ENCODE measurements around the gene RBM22. TPM values are rescaled to one million over a fixed set of nuclear protein-coding genes. Genes with fewer than 3 reads are reported as not detected.
"Not testable (repeated sequence)": the region's sequence is repeated elsewhere in the genome, so short reads cannot be mapped to it uniquely, and the experiment has no call there.

RBM22 gene
- total RNA-seq (100 to 1,000 TPM in 1 of 2 donors, 10 to 100 TPM in 1; 96.0 to 105 TPM), total RNA-seq (133 to 174 reads per million in 2 donors)

- Mint-ChIP-seq H3K27ac (no peak within 1 kb of the TSS), H3K4me1 (peaks cover 10% of the 10 kb centered on the region), H3K36me3 (ENCODE audit: low read depth) (no peaks in the 10 kb centered on the region), H3K27me3 (no peaks in the 10 kb centered on the region), H3K4me3 (no peak within 1 kb of the TSS)
- no peaks in the 10 kb centered on the region for H3K9me3 ChIP-seq (ENCODE audit: control insufficient read depth, low read length, poor library complexity, severe bottlenecking)
- DNase-seq, result peak; percentile 82 to 85 (median 84)
- peak; percentile 95 for ATAC-seq
Observed at GRCh38 chr5:150700594-150701377, at the start of gene RBM22. RBM22 (minus strand) TSS chr5:150701062; CDS start chr5:150700985, 77 bp downstream.

DNA sequence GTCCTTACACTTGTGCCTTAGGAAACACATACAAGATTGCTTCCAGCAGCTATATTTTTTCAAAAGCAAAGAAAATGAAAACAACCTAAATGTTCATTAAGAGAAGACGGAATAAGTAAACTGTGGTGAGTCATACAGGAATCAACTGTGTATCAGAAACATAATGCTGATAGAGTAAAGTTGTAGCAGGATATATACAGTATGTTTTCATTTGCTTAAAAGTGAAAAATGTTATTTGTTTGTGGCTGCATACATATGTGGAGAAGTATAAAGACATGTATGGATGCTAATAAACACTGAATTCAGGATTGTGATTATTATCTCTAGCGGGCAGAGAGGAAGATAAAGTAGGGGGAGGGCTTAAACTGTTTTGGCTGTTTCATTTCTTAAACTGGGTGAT is 49.6 kb upstream of the RBM22 start:
- Mint-ChIP-seq H3K4me3 (no peak overlapping the region), H3K27ac (peak overlapping the region; percentile 83), H3K4me1 (peaks cover 19% of the 10 kb centered on the region), H3K36me3 (ENCODE audit: low read depth) (peaks cover 5% of the 10 kb centered on the region), H3K27me3 (no peaks in the 10 kb centered on the region)
- no peak for ATAC-seq
- H3K9me3 ChIP-seq (ENCODE audit: control insufficient read depth, low read length, poor library complexity, severe bottlenecking), result no peaks in the 10 kb centered on the region
- no peak for DNase-seq

DNA sequence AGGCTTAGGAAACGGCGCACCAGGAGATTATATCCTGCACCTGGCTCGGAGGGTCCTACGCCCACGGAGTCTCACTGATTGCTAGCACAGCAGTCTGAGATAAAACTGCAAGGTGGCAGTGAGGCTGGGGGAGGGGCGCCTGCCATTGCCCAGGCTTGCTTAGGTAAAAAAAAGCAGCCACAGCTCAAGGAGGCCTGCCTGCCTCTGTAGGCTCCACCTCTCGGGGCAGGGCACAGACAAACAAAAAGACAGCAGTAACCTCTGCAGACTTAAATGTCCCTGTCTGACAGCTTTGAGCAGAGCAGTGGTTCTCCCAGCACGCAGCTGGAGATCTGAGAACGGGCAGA is 42.3 kb upstream of the RBM22 start:
- H3K27ac Mint-ChIP-seq, result peak overlapping the region; percentile 62
- DNase-seq; H3K9me3 ChIP-seq (ENCODE audit: control insufficient read depth, low read length, poor library complexity, severe bottlenecking); H3K27me3 Mint-ChIP-seq; ATAC-seq; H3K4me3 Mint-ChIP-seq: not testable (repeated sequence)
- peaks cover 16% of the 10 kb centered on the region for H3K36me3 Mint-ChIP-seq (ENCODE audit: low read depth)
- H3K4me1 Mint-ChIP-seq, result peaks cover 43% of the 10 kb centered on the region

DNA sequence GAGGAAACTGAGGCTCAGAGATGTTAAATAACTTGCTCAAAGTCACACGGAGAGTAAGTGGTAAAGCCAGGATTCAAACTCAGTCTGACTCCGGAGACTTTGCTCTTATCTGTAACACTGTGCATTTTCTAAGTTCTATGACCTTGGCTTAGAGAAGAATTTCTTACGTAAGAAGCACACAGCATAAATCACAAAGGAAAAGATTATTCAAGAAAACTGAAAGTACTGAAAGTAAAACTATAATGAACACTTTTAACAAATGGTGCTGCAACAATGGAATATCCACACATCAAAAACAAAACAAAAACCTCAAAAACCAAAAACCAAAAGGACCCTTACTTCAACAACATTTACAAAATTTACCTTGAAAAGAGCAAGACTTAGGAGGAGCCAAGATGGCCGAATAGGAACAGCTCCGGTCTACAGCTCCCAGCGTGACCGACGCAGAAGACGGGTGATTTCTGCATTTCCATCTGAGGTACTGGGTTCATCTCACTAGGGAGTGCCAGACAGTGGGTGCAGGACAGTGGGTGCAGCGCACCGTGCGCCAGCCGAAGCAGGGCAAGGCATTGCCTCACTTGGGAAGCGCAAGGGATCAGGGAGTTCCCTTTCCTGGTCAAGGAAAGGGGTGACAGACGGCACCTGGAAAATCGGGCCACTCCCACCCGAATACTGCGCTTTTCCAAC is 41.7 kb upstream of the RBM22 start:
- not testable (repeated sequence) for DNase-seq; H3K9me3 ChIP-seq (ENCODE audit: control insufficient read depth, low read length, poor library complexity, severe bottlenecking); H3K27me3 Mint-ChIP-seq; ATAC-seq
- H3K36me3 Mint-ChIP-seq (ENCODE audit: low read depth), result peaks cover 18% of the 10 kb centered on the region
- peak overlapping the region; percentile 62 for H3K27ac Mint-ChIP-seq
- peaks cover 48% of the 10 kb centered on the region for H3K4me1 Mint-ChIP-seq
- peak overlapping the region; percentile 58 for H3K4me3 Mint-ChIP-seq

- no peak overlapping the region for H3K4me3 Mint-ChIP-seq
- H3K4me1 Mint-ChIP-seq, result peaks cover 56% of the 10 kb centered on the region
- no peaks in the 10 kb centered on the region for H3K27me3 Mint-ChIP-seq
- no peak overlapping the region for H3K27ac Mint-ChIP-seq
- DNase-seq (no peak), ATAC-seq (no peak)
- peaks cover 24% of the 10 kb centered on the region for H3K36me3 Mint-ChIP-seq (ENCODE audit: low read depth)
- no peaks in the 10 kb centered on the region for H3K9me3 ChIP-seq (ENCODE audit: control insufficient read depth, low read length, poor library complexity, severe bottlenecking)
Observed at GRCh38 chr5:150740992-150741391, 40.1 kb upstream of the RBM22 start.

GRCh38 chr5:150738862-150739261 is 38.0 kb upstream of the RBM22 start:
- Mint-ChIP-seq H3K4me3 (no peak overlapping the region), H3K4me1 (peaks cover 56% of the 10 kb centered on the region), H3K27me3 (no peaks in the 10 kb centered on the region), H3K36me3 (ENCODE audit: low read depth) (peaks cover 27% of the 10 kb centered on the region), H3K27ac (peak overlapping the region; percentile 10)
- DNase-seq, result no peak
- no peak for ATAC-seq
- no peaks in the 10 kb centered on the region for H3K9me3 ChIP-seq (ENCODE audit: control insufficient read depth, low read length, poor library complexity, severe bottlenecking)

- no peak for DNase-seq
- Mint-ChIP-seq H3K4me1 (peaks cover 37% of the 10 kb centered on the region), H3K36me3 (ENCODE audit: low read depth) (peaks cover 28% of the 10 kb centered on the region), H3K27ac (peak overlapping the region; percentile 70), H3K4me3 (no peak overlapping the region), H3K27me3 (no peaks in the 10 kb centered on the region)
- ATAC-seq, result peak; percentile 49
- no peaks in the 10 kb centered on the region for H3K9me3 ChIP-seq (ENCODE audit: control insufficient read depth, low read length, poor library complexity, severe bottlenecking)
Observed at GRCh38 chr5:150734579-150735384, 33.9 kb upstream of the RBM22 start.

GRCh38 chr5:150731669-150732242 is 30.9 kb upstream of the RBM22 start:
- H3K4me1 Mint-ChIP-seq, result peaks cover 12% of the 10 kb centered on the region
- DNase-seq (no peak), ATAC-seq (no peak)
- no peaks in the 10 kb centered on the region for H3K9me3 ChIP-seq (ENCODE audit: control insufficient read depth, low read length, poor library complexity, severe bottlenecking)
- no peak overlapping the region for H3K27ac Mint-ChIP-seq
- peaks cover 19% of the 10 kb centered on the region for H3K36me3 Mint-ChIP-seq (ENCODE audit: low read depth)
- no peaks in the 10 kb centered on the region for H3K27me3 Mint-ChIP-seq
- no peak overlapping the region for H3K4me3 Mint-ChIP-seq

DNA sequence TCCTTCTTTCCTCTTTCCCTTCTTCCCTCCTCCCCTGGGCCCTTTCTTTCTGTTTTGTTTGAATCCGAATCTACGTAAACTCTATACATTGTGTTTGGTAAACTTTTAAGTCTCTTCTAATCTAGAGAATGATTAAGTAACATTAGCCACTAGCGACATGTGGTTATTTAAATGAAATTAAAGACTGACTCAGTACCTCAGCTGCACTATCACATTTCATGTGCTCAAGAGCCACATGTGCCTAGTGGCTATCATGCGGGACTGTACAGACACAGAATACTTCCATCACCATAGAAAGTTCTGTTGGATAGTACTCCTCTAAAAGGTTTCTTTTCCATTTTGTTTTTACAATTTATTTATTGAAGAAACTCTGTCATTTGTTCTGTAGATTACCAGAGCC is 29.0 kb upstream of the RBM22 start:
- H3K27ac Mint-ChIP-seq, result no peak overlapping the region
- H3K4me1 Mint-ChIP-seq, result peaks cover 6% of the 10 kb centered on the region
- no peak overlapping the region for H3K4me3 Mint-ChIP-seq
- no peaks in the 10 kb centered on the region for H3K27me3 Mint-ChIP-seq
- peaks cover 18% of the 10 kb centered on the region for H3K36me3 Mint-ChIP-seq (ENCODE audit: low read depth)
- no peak for ATAC-seq
- H3K9me3 ChIP-seq (ENCODE audit: control insufficient read depth, low read length, poor library complexity, severe bottlenecking), result no peaks in the 10 kb centered on the region
- no peak for DNase-seq

- peaks cover 2% of the 10 kb centered on the region for H3K4me1 Mint-ChIP-seq
- peaks cover 5% of the 10 kb centered on the region for H3K36me3 Mint-ChIP-seq (ENCODE audit: low read depth)
- H3K27ac Mint-ChIP-seq, result no peak overlapping the region
- H3K27me3 Mint-ChIP-seq, result no peaks in the 10 kb centered on the region
- no peak overlapping the region for H3K4me3 Mint-ChIP-seq
- ATAC-seq (no peak), DNase-seq (no peak)
- H3K9me3 ChIP-seq (ENCODE audit: control insufficient read depth, low read length, poor library complexity, severe bottlenecking), result no peaks in the 10 kb centered on the region
Observed at GRCh38 chr5:150723845-150724244, 23.0 kb upstream of the RBM22 start.

DNA sequence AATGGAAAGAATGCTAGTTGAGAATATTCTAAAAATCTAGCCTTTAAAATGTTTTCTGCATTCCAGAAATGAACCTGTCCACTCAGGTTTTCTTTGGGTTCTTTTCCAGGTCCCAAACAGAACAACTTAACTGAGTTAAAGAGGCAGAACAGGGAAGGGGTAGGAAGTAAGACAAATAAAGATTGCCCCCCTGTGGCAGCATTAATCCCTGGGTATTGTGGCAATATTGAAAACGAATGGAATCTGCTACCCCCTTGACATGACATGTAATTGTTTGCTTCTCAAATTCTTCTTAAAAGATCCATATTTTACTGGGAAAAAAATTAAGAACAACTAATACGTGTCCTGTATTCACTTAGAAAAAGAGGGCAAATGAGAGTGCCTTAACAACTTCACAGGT is 9.3 kb upstream of the RBM22 start:
- Mint-ChIP-seq H3K36me3 (ENCODE audit: low read depth) (peaks cover 9% of the 10 kb centered on the region), H3K4me3 (no peak overlapping the region), H3K4me1 (no peaks in the 10 kb centered on the region), H3K27ac (no peak overlapping the region), H3K27me3 (no peaks in the 10 kb centered on the region)
- H3K9me3 ChIP-seq (ENCODE audit: control insufficient read depth, low read length, poor library complexity, severe bottlenecking), result no peaks in the 10 kb centered on the region
- ATAC-seq (no peak), DNase-seq (no peak)

DNA sequence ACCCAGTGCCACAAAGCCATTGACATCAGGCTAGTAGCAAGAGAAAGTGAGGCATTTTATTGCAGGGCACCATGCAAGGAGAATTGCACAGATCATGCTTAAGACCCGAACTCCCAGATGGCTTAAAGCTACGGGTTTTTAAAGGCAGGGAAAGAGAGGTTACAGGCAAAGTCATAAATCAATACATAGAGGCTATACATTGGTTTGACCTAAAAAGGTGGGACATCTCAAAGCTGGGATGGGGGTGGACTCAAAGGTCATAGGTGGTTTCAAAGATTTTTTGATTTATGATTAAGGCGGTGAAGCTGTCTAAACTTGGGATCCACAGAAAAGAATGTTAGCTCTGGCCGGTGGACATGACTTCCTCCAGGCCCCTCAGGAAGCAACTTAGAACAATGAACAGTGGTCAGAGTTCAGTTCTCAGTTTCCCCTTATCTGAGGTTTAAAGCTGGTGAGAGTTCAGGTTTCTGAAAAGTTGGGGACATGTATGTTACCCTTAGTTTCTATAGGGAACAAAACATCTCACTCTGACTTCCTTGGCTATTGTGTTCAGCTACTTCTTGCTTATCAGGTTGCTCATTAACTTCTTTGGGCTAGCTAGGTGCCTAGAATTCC is 6.0 kb upstream of the RBM22 start:
- ATAC-seq (no peak), DNase-seq (no peak)
- H3K9me3 ChIP-seq (ENCODE audit: control insufficient read depth, low read length, poor library complexity, severe bottlenecking), result no peaks in the 10 kb centered on the region
- Mint-ChIP-seq H3K4me1 (peaks cover 5% of the 10 kb centered on the region), H3K36me3 (ENCODE audit: low read depth) (peaks cover 9% of the 10 kb centered on the region), H3K4me3 (no peak overlapping the region), H3K27me3 (no peaks in the 10 kb centered on the region), H3K27ac (no peak overlapping the region)
